H9 (cell line): ENCODE data around the gene BICD2. TPM values are rescaled to one million over a fixed set of nuclear protein-coding genes. Genes with fewer than 3 reads are reported as not detected.

Experiments
- DNase-seq: peaks from one replicate; pipeline ENCODE4 v3.0.0-alpha.2; 2017
- H2AFZ ChIP-seq: one replicate; pipeline ENCODE4 v1.6.1; 2013; ENCODE audit warnings: mild to moderate bottlenecking, low read length, control low read depth, moderate library complexity
- H2AK5ac ChIP-seq: 2 replicates; pipeline ENCODE4 v1.6.1; 2013; ENCODE audit warnings: low read length, control low read depth, mixed read lengths; ENCODE audit not compliant: insufficient read length
- H2BK120ac ChIP-seq: one replicate; pipeline ENCODE4 v1.6.1; 2013; ENCODE audit warnings: low read depth, mild to moderate bottlenecking, low read length, control low read depth, inconsistent platforms; ENCODE audit not compliant: poor library complexity, severe bottlenecking
- H2BK12ac ChIP-seq: 2 replicates; pipeline ENCODE4 v1.6.1; 2013; ENCODE audit warnings: low read length, control low read depth, mixed read lengths, low read depth; ENCODE audit not compliant: insufficient read length
- H2BK15ac ChIP-seq: 2 replicates; pipeline ENCODE4 v1.6.1; 2013; ENCODE audit warnings: low read depth, low read length, control low read depth
- H2BK20ac ChIP-seq: one replicate; pipeline ENCODE4 v1.6.1; 2013; ENCODE audit warnings: low read depth, mild to moderate bottlenecking, low read length, control low read depth, inconsistent platforms; ENCODE audit not compliant: poor library complexity, severe bottlenecking
- H2BK5ac ChIP-seq: 2 replicates; pipeline ENCODE4 v1.6.1; 2013; ENCODE audit warnings: low read length, control low read depth, mixed read lengths; ENCODE audit not compliant: insufficient read length
- H3K14ac ChIP-seq: 2 replicates; pipeline ENCODE4 v1.6.1; 2013; ENCODE audit warnings: low read length, control low read depth; ENCODE audit not compliant: insufficient read depth
- H3K18ac ChIP-seq: 2 replicates; pipeline ENCODE4 v1.6.1; 2013; ENCODE audit warnings: low read depth, mild to moderate bottlenecking, mixed read lengths, low read length, control low read depth; ENCODE audit not compliant: insufficient read length
- H3K23ac ChIP-seq: 2 replicates; pipeline ENCODE4 v1.6.1; 2013; ENCODE audit warnings: low read length, control low read depth, mixed read lengths, low read depth; ENCODE audit not compliant: insufficient read length
- H3K23me2 ChIP-seq: 2 replicates; pipeline ENCODE4 v1.6.1; 2013; ENCODE audit warnings: low read depth, mild to moderate bottlenecking, mixed read lengths, low read length, control low read depth; ENCODE audit not compliant: insufficient read length, poor library complexity, severe bottlenecking
- H3K27ac ChIP-seq: 2 replicates; pipeline ENCODE4 v1.5.1; 2013; ENCODE audit warnings: low read length, control low read depth, mixed read lengths, low read depth; ENCODE audit not compliant: insufficient read length
- H3K27me3 ChIP-seq: 2 replicates; pipeline ENCODE4 v1.6.1; 2013; ENCODE audit warnings: low read length, control low read depth, inconsistent platforms; ENCODE audit not compliant: insufficient read depth
- H3K4ac ChIP-seq: 2 replicates; pipeline ENCODE4 v1.6.1; 2013; ENCODE audit warnings: low read depth, mild to moderate bottlenecking, control low read depth, inconsistent platforms, low read length, moderate library complexity
- H3K4me1 ChIP-seq: 2 replicates; pipeline ENCODE4 v1.6.1; 2013; ENCODE audit warnings: low read length, control low read depth, inconsistent platforms; ENCODE audit not compliant: insufficient read depth
- H3K4me2 ChIP-seq: 2 replicates; pipeline ENCODE4 v1.6.1; 2013; ENCODE audit warnings: low read length, control low read depth, mixed read lengths; ENCODE audit not compliant: insufficient read length, insufficient read depth
- H3K56ac ChIP-seq: 2 replicates; pipeline ENCODE4 v1.6.1; 2013; ENCODE audit warnings: low read depth, mild to moderate bottlenecking, mixed read lengths, low read length, control low read depth; ENCODE audit not compliant: insufficient read length
- H3K79me1 ChIP-seq: 2 replicates; pipeline ENCODE4 v1.6.1; 2013; ENCODE audit warnings: low read depth, mild to moderate bottlenecking, moderate library complexity, low read length, control low read depth, inconsistent platforms; ENCODE audit not compliant: insufficient read depth, poor library complexity, severe bottlenecking
- H3K79me2 ChIP-seq: 2 replicates; pipeline ENCODE4 v1.6.1; 2013; ENCODE audit warnings: low read length, control low read depth, inconsistent platforms; ENCODE audit not compliant: insufficient read depth
- H3K9ac ChIP-seq: 2 replicates; pipeline ENCODE4 v1.6.1; 2013; ENCODE audit warnings: low read length, control low read depth, mixed read lengths; ENCODE audit not compliant: insufficient read length; ENCODE audit errors: extremely low read depth
- H3K9me3 ChIP-seq: one replicate; pipeline ENCODE4 v1.6.1; 2013; ENCODE audit warnings: low read depth, low read length, inconsistent platforms; ENCODE audit not compliant: control insufficient read depth
- H3T11ph ChIP-seq: one replicate; pipeline ENCODE4 v1.6.1; 2013; ENCODE audit warnings: mild to moderate bottlenecking, low read length, control low read depth, inconsistent platforms
- H4K20me1 ChIP-seq: one replicate; pipeline ENCODE4 v1.6.1; 2013; ENCODE audit not compliant: control insufficient read depth, insufficient read length, insufficient read depth
- H4K5ac ChIP-seq: 2 replicates; pipeline ENCODE4 v1.6.1; 2013; ENCODE audit warnings: low read depth, mild to moderate bottlenecking, mixed read lengths, low read length, control low read depth; ENCODE audit not compliant: insufficient read length
- H4K8ac ChIP-seq: replicated peaks from 2 replicates; pipeline ENCODE4 v1.6.1; 2013; ENCODE audit warnings: low read length, control low read depth, mixed read lengths, low read depth; ENCODE audit not compliant: insufficient read length
- H4K91ac ChIP-seq: 2 replicates; pipeline ENCODE4 v1.6.1; 2013; ENCODE audit warnings: low read depth, mild to moderate bottlenecking, moderate library complexity, mixed read lengths, low read length, control low read depth; ENCODE audit not compliant: insufficient read length
- H3K27ac Mint-ChIP-seq, 3 experiments: 2 replicates in 2 of 3; 3 replicates in 1 of 3; pipeline ENCODE4 v1.8.0; 2020 to 2021; ENCODE audit warnings: mixed read lengths in 3 of 3, mild to moderate bottlenecking in 1 of 3, moderate library complexity in 1 of 3
- H3K27me3 Mint-ChIP-seq: 2 replicates; pipeline ENCODE4 v1.8.0; 2021; ENCODE audit warnings: low read depth, mild to moderate bottlenecking, moderate library complexity, mixed read lengths
- H3K36me3 Mint-ChIP-seq, 3 experiments: 2 replicates in 2 of 3; 3 replicates in 1 of 3; pipeline ENCODE4 v1.8.0; 2020 to 2021; ENCODE audit warnings: low read depth in 3 of 3, mixed read lengths in 3 of 3; ENCODE audit not compliant: insufficient read depth in 1 of 3
- H3K4me1 Mint-ChIP-seq, 2 experiments: 2 replicates each; pipeline ENCODE4 v1.8.0; 2020; ENCODE audit warnings: mixed read lengths in 2 of 2
- H3K4me3 Mint-ChIP-seq, 2 experiments: 2 replicates in 1 of 2; 3 replicates in 1 of 2; pipeline ENCODE4 v1.8.0; 2020 to 2021; ENCODE audit warnings: mild to moderate bottlenecking in 2 of 2, mixed read lengths in 2 of 2, moderate library complexity in 1 of 2
- H3K9me3 Mint-ChIP-seq, 2 experiments: 2 replicates in 1 of 2; 3 replicates in 1 of 2; pipeline ENCODE4 v1.8.0; 2020; ENCODE audit warnings: mild to moderate bottlenecking in 2 of 2, mixed read lengths in 2 of 2, moderate library complexity in 1 of 2
- WGBS: extraction: QIAGEN DNeasy Blood & Tissue Kit; methylation state at CpG from one replicate; pipeline ENCODE4 v1.1.7; 2013; ENCODE audit warnings: missing lambda C conversion rate, low lambda C conversion rate, mixed read lengths; ENCODE audit not compliant: insufficient read length; ENCODE audit errors: extremely low coverage; 5-methylcytosine and 5-hydroxymethylcytosine counted together
- total RNA-seq: library from RNA; stranded (reverse); gene quantifications from 2 replicates; pipeline ENCODE4 v1.2.1, GENCODE V29; 2021
- TF ChIP-seq, protein P1 (sequence below): fragments of 200-600 bp; sonication (generic); conservative IDR thresholded peaks from 3 replicates; pipeline ENCODE4 v1.8.0; 2021; ENCODE audit warnings: antibody characterized with exemption, mild to moderate bottlenecking

The BICD2 gene
- total RNA-seq, 1 experiment from 2014 or later = 22.3 TPM

DNA sequence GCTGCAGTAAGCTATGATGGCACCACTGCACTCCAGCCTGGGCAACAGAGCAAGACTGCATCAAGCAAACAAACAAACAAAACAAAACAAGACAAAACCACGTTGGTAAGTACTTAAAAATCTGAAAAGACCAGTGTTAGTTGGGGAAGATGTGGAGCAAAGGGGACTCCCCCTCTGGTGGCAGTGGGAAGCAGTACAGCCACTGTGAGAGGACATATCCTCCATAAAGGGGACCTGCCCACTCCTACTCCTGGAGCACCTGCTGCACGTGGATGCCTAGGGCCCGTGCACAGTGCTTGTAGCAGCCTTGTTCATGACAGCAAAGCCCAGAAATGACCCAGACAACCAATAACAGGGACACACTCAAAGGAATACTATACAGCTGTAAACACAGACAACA, 77.7 kb downstream of the BICD2 start:
- DNase-seq = peak; percentile 50
- no peak overlapping the region for H2AFZ ChIP-seq
- H2BK20ac ChIP-seq = no peak overlapping the region
- H3K79me1 ChIP-seq = no peaks in the 10 kb centered on the region
- H4K8ac ChIP-seq = no peak overlapping the region
- WGBS = no CpG with 5 or more reads among the region's 3 CpGs
- H3K14ac ChIP-seq = no peak overlapping the region
- H3K9ac ChIP-seq = no peak overlapping the region
- no peak overlapping the region for H3K56ac ChIP-seq
- no peak overlapping the region for H3K23ac ChIP-seq
- H3K27ac ChIP-seq = no peak overlapping the region
- H2BK5ac ChIP-seq = no peak overlapping the region
- H2AK5ac ChIP-seq = no peak overlapping the region
- H4K5ac ChIP-seq = no peak overlapping the region
- no peaks in the 10 kb centered on the region for H3K79me2 ChIP-seq
- H3K4ac ChIP-seq = no peak overlapping the region
- no peaks in the 10 kb centered on the region for H4K20me1 ChIP-seq
- no peaks in the 10 kb centered on the region for H3K27me3 ChIP-seq
- no peak overlapping the region for H3K4me2 ChIP-seq
- H2BK120ac ChIP-seq = no peak overlapping the region
- no peak overlapping the region for H3K18ac ChIP-seq
- no peak overlapping the region for H4K91ac ChIP-seq
- Mint-ChIP-seq H3K4me1 (peaks cover 4 to 5% of the 10 kb centered on the region in 2 experiments), H3K9me3 (peaks cover 9 to 11% of the 10 kb centered on the region in 2 experiments; a peak in 4 of 5 replicates), H3K27me3 (peaks cover 4% of the 10 kb centered on the region; the same call in 1 of the 2 replicates), H3K36me3 (no peaks in the 10 kb centered on the region), H3K4me3 (no peak overlapping the region), H3K27ac (no peak overlapping the region)
- no peaks in the 10 kb centered on the region for H3K23me2 ChIP-seq
- H2BK15ac ChIP-seq = no peak overlapping the region
- no peak overlapping the region for H3T11ph ChIP-seq
- no peaks in the 10 kb centered on the region for H3K4me1 ChIP-seq
- TF ChIP-seq, protein P1, sequence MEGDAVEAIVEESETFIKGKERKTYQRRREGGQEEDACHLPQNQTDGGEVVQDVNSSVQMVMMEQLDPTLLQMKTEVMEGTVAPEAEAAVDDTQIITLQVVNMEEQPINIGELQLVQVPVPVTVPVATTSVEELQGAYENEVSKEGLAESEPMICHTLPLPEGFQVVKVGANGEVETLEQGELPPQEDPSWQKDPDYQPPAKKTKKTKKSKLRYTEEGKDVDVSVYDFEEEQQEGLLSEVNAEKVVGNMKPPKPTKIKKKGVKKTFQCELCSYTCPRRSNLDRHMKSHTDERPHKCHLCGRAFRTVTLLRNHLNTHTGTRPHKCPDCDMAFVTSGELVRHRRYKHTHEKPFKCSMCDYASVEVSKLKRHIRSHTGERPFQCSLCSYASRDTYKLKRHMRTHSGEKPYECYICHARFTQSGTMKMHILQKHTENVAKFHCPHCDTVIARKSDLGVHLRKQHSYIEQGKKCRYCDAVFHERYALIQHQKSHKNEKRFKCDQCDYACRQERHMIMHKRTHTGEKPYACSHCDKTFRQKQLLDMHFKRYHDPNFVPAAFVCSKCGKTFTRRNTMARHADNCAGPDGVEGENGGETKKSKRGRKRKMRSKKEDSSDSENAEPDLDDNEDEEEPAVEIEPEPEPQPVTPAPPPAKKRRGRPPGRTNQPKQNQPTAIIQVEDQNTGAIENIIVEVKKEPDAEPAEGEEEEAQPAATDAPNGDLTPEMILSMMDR = peak; percentile 59
- H2BK12ac ChIP-seq = no peak overlapping the region
- H3K9me3 ChIP-seq = no peaks in the 10 kb centered on the region
